ENCODE results near the gene TAS2R41.
"Not testable (repeated sequence)": the region's sequence is repeated elsewhere in the genome, so short reads cannot be mapped to it uniquely, and the experiment has no call there.

Gene TAS2R41

DNA sequence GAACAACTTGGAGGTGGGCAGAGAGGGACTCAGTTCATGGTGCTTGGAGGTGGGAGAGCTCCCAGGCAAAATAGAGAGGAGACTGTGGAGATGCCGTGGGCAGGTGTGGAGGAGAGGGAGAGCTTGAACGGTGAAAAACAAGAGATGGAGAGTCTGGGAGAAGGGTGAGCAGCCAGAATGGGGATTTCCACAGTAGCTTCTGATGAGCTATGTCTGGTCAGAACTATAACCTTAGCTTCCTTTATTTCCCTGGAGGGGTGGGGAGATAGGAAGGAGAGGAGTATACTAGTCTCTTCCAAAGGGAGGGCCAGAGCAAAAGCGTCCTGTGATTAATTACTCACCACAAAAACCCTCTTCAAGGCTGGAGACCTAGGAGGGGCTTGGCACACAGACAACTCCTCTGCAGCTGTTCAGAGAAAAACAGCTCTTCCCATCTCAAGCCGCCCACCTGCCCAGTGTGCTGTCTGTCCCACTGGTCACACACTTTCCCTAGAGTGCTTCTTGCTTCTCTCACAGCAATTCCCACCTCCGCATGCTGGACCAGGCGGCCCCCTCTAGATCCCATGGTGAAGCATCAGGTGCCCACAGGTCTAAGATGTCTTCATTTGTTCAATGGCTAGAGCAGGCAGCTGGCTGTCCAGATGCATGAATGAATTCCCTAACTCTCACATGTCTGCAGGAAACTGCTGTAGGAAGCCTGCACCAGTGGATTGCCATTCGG is 41.9 kb downstream of the TAS2R41 start:
- H3K4me3 ChIP-seq (replicated peaks in 1 of 2; ENCODE audit: low read depth in 2 of 2, low read length in 2 of 2): no peak overlapping the region
- TF ChIP-seq, protein P1, sequence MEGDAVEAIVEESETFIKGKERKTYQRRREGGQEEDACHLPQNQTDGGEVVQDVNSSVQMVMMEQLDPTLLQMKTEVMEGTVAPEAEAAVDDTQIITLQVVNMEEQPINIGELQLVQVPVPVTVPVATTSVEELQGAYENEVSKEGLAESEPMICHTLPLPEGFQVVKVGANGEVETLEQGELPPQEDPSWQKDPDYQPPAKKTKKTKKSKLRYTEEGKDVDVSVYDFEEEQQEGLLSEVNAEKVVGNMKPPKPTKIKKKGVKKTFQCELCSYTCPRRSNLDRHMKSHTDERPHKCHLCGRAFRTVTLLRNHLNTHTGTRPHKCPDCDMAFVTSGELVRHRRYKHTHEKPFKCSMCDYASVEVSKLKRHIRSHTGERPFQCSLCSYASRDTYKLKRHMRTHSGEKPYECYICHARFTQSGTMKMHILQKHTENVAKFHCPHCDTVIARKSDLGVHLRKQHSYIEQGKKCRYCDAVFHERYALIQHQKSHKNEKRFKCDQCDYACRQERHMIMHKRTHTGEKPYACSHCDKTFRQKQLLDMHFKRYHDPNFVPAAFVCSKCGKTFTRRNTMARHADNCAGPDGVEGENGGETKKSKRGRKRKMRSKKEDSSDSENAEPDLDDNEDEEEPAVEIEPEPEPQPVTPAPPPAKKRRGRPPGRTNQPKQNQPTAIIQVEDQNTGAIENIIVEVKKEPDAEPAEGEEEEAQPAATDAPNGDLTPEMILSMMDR (IDR thresholded peaks at IDR 0.05; ENCODE audit: low read depth, low read length): no peak
- DNase-seq (ENCODE audit: low read depth in 2 of 2): peak; percentile 58 to 82

DNA sequence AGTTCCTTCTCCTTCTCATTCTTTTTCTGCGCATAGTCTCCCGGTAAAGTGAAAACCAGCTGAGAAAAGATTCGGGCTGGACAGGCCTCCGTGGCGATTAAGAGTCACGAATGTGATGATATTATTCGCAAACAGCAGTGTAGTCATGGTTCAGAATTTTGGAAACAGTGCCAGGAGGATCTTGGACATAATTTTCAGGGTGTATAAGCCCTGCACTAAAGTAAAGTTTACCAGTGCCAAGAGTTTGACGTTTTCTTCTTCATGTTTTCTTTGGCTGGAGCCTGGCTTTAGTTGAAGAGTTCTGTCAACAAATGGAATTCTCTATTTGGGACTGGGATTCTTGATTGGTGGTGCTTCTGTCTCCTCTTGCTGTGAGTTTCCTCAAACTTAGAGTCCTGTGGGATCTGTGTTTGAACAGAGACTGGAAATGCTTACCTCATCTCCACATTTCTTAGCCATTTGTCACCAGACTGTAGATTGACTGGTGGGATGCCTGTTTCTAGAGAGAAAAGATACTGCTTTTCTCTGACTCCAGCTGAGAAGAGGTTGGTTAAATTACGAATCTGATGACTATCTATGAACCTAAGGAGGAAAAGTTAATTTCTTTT is 44.7 kb downstream of the TAS2R41 start:
- not testable (repeated sequence) for DNase-seq (ENCODE audit: low read depth in 2 of 2); H3K4me3 ChIP-seq (replicated peaks in 1 of 2; ENCODE audit: low read depth in 2 of 2, low read length in 2 of 2)
